K562 (cell line): ENCODE data around the gene SZT2. TPM values are rescaled to one million over a fixed set of nuclear protein-coding genes. Genes with fewer than 3 reads are reported as not detected.

ENCODE experiments used
- ATAC-seq: fragments of 200-7000 bp; cut with Tn5 transposase; 3 replicates; pipeline ENCODE4 v1.9.1; 2020; ENCODE audit warnings: moderate library complexity
- BruUV-seq: library from RNA; stranded (reverse); fragments of 400-500 nt; replicated peaks from 2 replicates; lab custom pipeline; 2021; lab: Mats Ljungman, UMichigan
- CTCF ChIA-PET: fragments of 300-600 bp; formaldehyde crosslinking; extraction: SDS; loops from one replicate; lab custom pipeline; 2021; ENCODE audit warnings: low intra/inter-chr PET ratio; lab: Yijun Ruan, JAX
- POLR2A ChIA-PET: fragments of 300-600, 350-650 bp; sonication (Branson Sonifier 250); formaldehyde crosslinking; extraction: SDS; loops from one replicate; lab custom pipeline; 2021; ENCODE audit warnings: antibody characterized with exemption, inconsistent platforms; lab: Yijun Ruan, JAX
- DNase-seq, 4 experiments: peaks; one replicate each; pipeline versions ENCODE4 v3.0.0 to v3.0.0-alpha.2; 2011 to 2018; ENCODE audit warnings: low spot score in 3 of 4, mixed read lengths in 3 of 4; ENCODE audit errors: extremely low read depth in 1 of 4
- FAIRE-seq: peaks from 2 replicates; lab custom pipeline; 2011; peaks lifted over from hg19 to GRCh38; lab: Jason Lieb, UNC
- H2AFZ ChIP-seq: 2 replicates; pipeline ENCODE4 v1.6.0; 2011; ENCODE audit warnings: low read depth, low read length, control low read depth, inconsistent platforms
- H3K27ac ChIP-seq: fragments of 200-600 bp; 3 replicates; pipeline ENCODE4 v1.8.0; 2011; ENCODE audit warnings: low read depth, mild to moderate bottlenecking, control low read depth, inconsistent platforms, low read length, moderate library complexity, mixed read lengths; ENCODE audit errors: extremely low read depth
- H3K27me3 ChIP-seq, 2 experiments: fragments of 300-600 bp in 1 of 2; 2 replicates in 1 of 2; 3 replicates in 1 of 2; pipeline versions ENCODE4 v1.6.0 to v1.8.0; 2011; ENCODE audit warnings: inconsistent platforms in 2 of 2, low read length in 2 of 2, mild to moderate bottlenecking in 1 of 2, mixed read lengths in 1 of 2, moderate library complexity in 1 of 2; ENCODE audit not compliant: control insufficient read depth in 2 of 2, insufficient read depth in 2 of 2
- H3K36me3 ChIP-seq: fragments of 300-600 bp; 3 replicates; pipeline ENCODE4 v1.8.0; 2011; ENCODE audit warnings: mild to moderate bottlenecking, low read length, inconsistent platforms; ENCODE audit not compliant: control insufficient read depth, insufficient read depth
- H3K4me1 ChIP-seq, 2 experiments: fragments of 200-600 bp in 1 of 2; replicated peaks in 1 of 2; 2 replicates in 1 of 2; 3 replicates in 1 of 2; pipeline versions ENCODE4 v1.5.1 to v1.8.0; 2011; ENCODE audit warnings: inconsistent platforms in 2 of 2, low read length in 2 of 2, mild to moderate bottlenecking in 1 of 2, mixed read lengths in 1 of 2, moderate library complexity in 1 of 2; ENCODE audit not compliant: control insufficient read depth in 2 of 2, insufficient read depth in 2 of 2
- H3K4me2 ChIP-seq: 2 replicates; pipeline ENCODE4 v1.6.1; 2011; ENCODE audit warnings: low read length, control low read depth, inconsistent platforms, mixed read lengths; ENCODE audit not compliant: insufficient read depth
- H3K4me3 ChIP-seq: fragments of 200-600 bp; sonication (generic), shearing (Covaris generic); 2 replicates; pipeline ENCODE4 v1.5.1; 2016; ENCODE audit warnings: control low read depth, inconsistent platforms
- H3K79me2 ChIP-seq: fragments of 200-600 bp; 3 replicates; pipeline ENCODE4 v1.8.0; 2011; ENCODE audit warnings: low read length, inconsistent platforms; ENCODE audit not compliant: control insufficient read depth, insufficient read depth
- H3K9ac ChIP-seq, 2 experiments: 2 replicates each; pipeline versions ENCODE4 v1.6.0 to v1.6.1; 2011; ENCODE audit warnings: low read depth in 2 of 2, low read length in 2 of 2, control low read depth in 1 of 2, inconsistent platforms in 1 of 2, mild to moderate bottlenecking in 1 of 2, mixed read lengths in 1 of 2; ENCODE audit not compliant: insufficient read depth in 1 of 2
- H3K9me1 ChIP-seq: one replicate; pipeline ENCODE4 v1.6.0; 2011; ENCODE audit warnings: inconsistent platforms, mild to moderate bottlenecking, low read length, moderate library complexity; ENCODE audit not compliant: control insufficient read depth, insufficient read depth
- H3K9me3 ChIP-seq: replicated peaks from 2 replicates; pipeline ENCODE4 v1.5.1; 2011; ENCODE audit warnings: low read depth, low read length, inconsistent platforms; ENCODE audit not compliant: control insufficient read depth, insufficient read depth
- H4K20me1 ChIP-seq: replicated peaks from 2 replicates; pipeline ENCODE4 v1.6.1; 2011; ENCODE audit warnings: low read length, inconsistent platforms, mixed read lengths; ENCODE audit not compliant: control insufficient read depth, insufficient read depth
- BRF1 ChIP-seq: IDR thresholded peaks from 3 replicates; pipeline ENCODE4 v1.6.1; 2011; ENCODE audit warnings: borderline replicate concordance, mild to moderate bottlenecking; ENCODE audit not compliant: insufficient read length; ENCODE audit errors: extremely low read depth
- CC2D1A ChIP-seq: fragments of 450-650 bp; IDR thresholded peaks from 2 replicates; pipeline ENCODE4 v1.6.1; 2017; ENCODE audit warnings: mild to moderate bottlenecking
- DNMT1 ChIP-seq: fragments of 450-650 bp; IDR thresholded peaks from 2 replicates; pipeline ENCODE4 v1.6.1; 2016; ENCODE audit warnings: antibody characterized with exemption, mild to moderate bottlenecking
- E2F3 ChIP-seq: fragments of 250-450 bp; sonication (Bioruptor Pico); IDR thresholded peaks from 2 replicates; pipeline ENCODE4 v1.4.0; 2020; ENCODE audit warnings: mild to moderate bottlenecking
- FOSL1 ChIP-seq: fragments of 200-800 bp; sonication (Bioruptor generic); conservative IDR thresholded peaks from 2 replicates; pipeline ENCODE4 v1.6.1; 2016; ENCODE audit warnings: missing genetic modification characterization, missing compliant biosample characterization
- FOXJ3 ChIP-seq: sonication (generic); formaldehyde crosslinking; IDR thresholded peaks from 2 replicates; pipeline ENCODE4 v1.4.0; 2020; ENCODE audit warnings: mild to moderate bottlenecking, missing genetic modification reagents
- GTF2F1 ChIP-seq: IDR thresholded peaks from 2 replicates; pipeline ENCODE4 v1.6.1; 2011; ENCODE audit warnings: low read depth, low read length, improper control_type of control experiment
- HDAC2 ChIP-seq: fragments of 450-650 bp; IDR thresholded peaks from 2 replicates; pipeline ENCODE4 v1.6.1; 2016; ENCODE audit warnings: mild to moderate bottlenecking
- MAZ ChIP-seq, 2 experiments: fragments of 450-650 bp in 1 of 2; sonication (generic) in 1 of 2; formaldehyde crosslinking; IDR thresholded peaks in 1 of 2; conservative IDR thresholded peaks in 1 of 2; 2 replicates each; pipeline versions ENCODE4 v1.4.0 to v1.5.0; 2020; ENCODE audit warnings: mild to moderate bottlenecking in 1 of 2, missing genetic modification reagents in 1 of 2
- MCM3 ChIP-seq: fragments of 450-650 bp; IDR thresholded peaks from 2 replicates; pipeline ENCODE4 v1.6.1; 2016
- PRMT5 ChIP-seq: sonication (generic); formaldehyde crosslinking; IDR thresholded peaks from 2 replicates; pipeline ENCODE4 v1.5.0; 2020; ENCODE audit warnings: missing genetic modification reagents
- RFX1 ChIP-seq: fragments of 450-650 bp; IDR thresholded peaks from 2 replicates; pipeline ENCODE4 v1.6.1; 2016; ENCODE audit warnings: mild to moderate bottlenecking, moderate library complexity
- SMARCA4 ChIP-seq: fragments of 450-650 bp; IDR thresholded peaks from 2 replicates; pipeline ENCODE4 v1.6.1; 2016
- SNRNP70 ChIP-seq: fragments of 200-400 bp; formaldehyde crosslinking; optimal IDR thresholded peaks from 2 replicates; pipeline ENCODE3; 2017; ENCODE audit warnings: low read depth, low read length
- TRIM24 ChIP-seq, 2 experiments: fragments of 450-650 bp; IDR thresholded peaks; 2 replicates each; pipeline ENCODE4 v1.6.1; 2016
- ZFP1 ChIP-seq: fragments of 450-650 bp; formaldehyde crosslinking; IDR thresholded peaks from 2 replicates; pipeline ENCODE4 v1.4.0; 2020; ENCODE audit warnings: mild to moderate bottlenecking, mixed read lengths
- ZNF263 ChIP-seq: sonication (generic); formaldehyde crosslinking; IDR thresholded peaks from 2 replicates; pipeline ENCODE4 v1.8.0; 2022; ENCODE audit warnings: mild to moderate bottlenecking, missing genetic modification reagents, borderline replicate concordance
- ZNF316 ChIP-seq: fragments of 450-650 bp; IDR thresholded peaks from 2 replicates; pipeline ENCODE4 v1.6.1; 2016
- ZNF766 ChIP-seq: fragments of 200-800 bp; sonication (Bioruptor generic); conservative IDR thresholded peaks from 2 replicates; pipeline ENCODE4 v1.6.1; 2016; ENCODE audit warnings: missing genetic modification characterization, missing compliant biosample characterization
- WGBS: fragments of 100-300 bp; shearing (Covaris generic); methylation state at CpG from one replicate; pipeline ENCODE4 v1.1.6; 2016; ENCODE audit warnings: low coverage, mixed read lengths; ENCODE audit not compliant: insufficient coverage; ENCODE audit errors: missing lambda C conversion rate; 5-methylcytosine and 5-hydroxymethylcytosine counted together
- in situ Hi-C: fragments of 300-500 bp; cut with MboI; formaldehyde crosslinking; loops from 4 replicates; pipeline ENCODE4 v1.15.0; 2018; ENCODE audit warnings: inconsistent platforms, mixed read lengths
- intact Hi-C: fragments of 100-400 bp; cut with micrococcal nuclease; formaldehyde crosslinking; loops from 2 replicates; pipeline ENCODE4 v1.14.2; 2022
- polyA plus RNA-seq, 8 experiments: library from polyadenylated mRNA; depleted of rRNA in 4 of 8; stranded (reverse) in 5 of 8; unstranded in 3 of 8; fragments of >200 nt; fragmentation: Nextera tagmentation in 2 of 8; fragmentation: Illumina TruSeq in 1 of 8; extraction: Ambion mirVana in 2 of 8; extraction: Trizol in 1 of 8; gene quantifications; 2 replicates each; pipeline versions ENCODE4 v1.2.1 to v1.2.3, GENCODE V29; 2011 to 2014; ENCODE audit warnings: inconsistent platforms in 1 of 8, missing spikeins in 1 of 8
- total RNA-seq, 7 experiments: library from RNA; depleted of rRNA in 6 of 7; stranded (reverse); fragments of >200 nt in 6 of 7; fragmentation: Illumina TruSeq in 2 of 7; extraction: Trizol in 2 of 7; gene quantifications; 2 replicates each; pipeline versions ENCODE4 v1.2.1 to v1.2.3, GENCODE V29; 2011 to 2021; ENCODE audit warnings: low replicate concordance in 1 of 7
- TF ChIP-seq, protein P1 (sequence below): sonication (generic); formaldehyde crosslinking; IDR thresholded peaks from 2 replicates; pipeline ENCODE4 v1.8.1; 2023; ENCODE audit warnings: mild to moderate bottlenecking, missing genetic modification reagents
- TF ChIP-seq, protein P2 (sequence below): fragments of 450-650 bp; formaldehyde crosslinking; IDR thresholded peaks from 2 replicates; pipeline ENCODE4 v1.4.0; 2020; ENCODE audit warnings: mild to moderate bottlenecking, moderate library complexity

The SZT2 gene
- total and polyA plus RNA-seq, 9 of the 15 experiments (the other 6 are each of a cell fraction or from before 2014, with no cell fraction given): 0.88 to 31.0 (median 12.8) TPM

DNA sequence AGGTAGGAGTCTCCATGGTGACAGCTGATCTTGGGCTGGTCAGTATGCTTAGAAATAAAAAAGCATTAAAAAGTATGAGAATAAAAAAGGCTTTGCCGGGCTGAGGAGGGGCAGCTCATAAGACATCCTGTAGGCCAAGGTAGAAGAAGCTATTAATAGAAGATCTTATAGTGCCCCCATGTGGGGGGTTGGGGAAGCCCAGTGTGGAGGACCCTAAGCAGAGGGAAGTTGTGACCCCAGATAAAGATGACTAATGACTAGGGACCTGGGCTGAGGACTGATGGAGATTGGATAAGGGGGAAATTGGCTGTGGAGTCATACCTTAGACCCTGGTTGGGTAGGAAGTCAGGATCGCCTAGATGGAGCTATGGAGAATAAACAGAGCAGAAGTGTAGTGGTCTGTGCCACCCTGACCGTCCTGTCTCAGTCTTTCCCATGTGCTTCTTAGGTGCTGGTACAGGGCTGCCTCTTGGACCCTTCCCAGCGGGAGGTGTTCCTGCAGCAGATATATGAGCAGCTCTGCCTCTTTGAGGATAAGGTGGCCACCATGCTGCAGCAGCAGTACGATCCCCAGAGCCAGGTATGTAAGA lies 25.0 kb downstream of the SZT2 start (continued):
- TF ChIP-seq RFX1 (peak; percentile 28), SNRNP70 (no peak), HDAC2 (peak; percentile 56; the same call in 1 of the 2 replicates), DNMT1 (no peak), CC2D1A (peak; percentile 85), TRIM24 (IDR thresholded peaks at IDR 0.05) (no peak), SMARCA4 (0 out of 2 replicates have a peak, but pooled peaks have one; percentile 27), MCM3 (no peak), ZNF263 (CRISPR knock-in tag) (peak; percentile 53; the same call in 1 of the 2 replicates), FOSL1 (peak; percentile 86)
- TF ChIP-seq, protein P1, sequence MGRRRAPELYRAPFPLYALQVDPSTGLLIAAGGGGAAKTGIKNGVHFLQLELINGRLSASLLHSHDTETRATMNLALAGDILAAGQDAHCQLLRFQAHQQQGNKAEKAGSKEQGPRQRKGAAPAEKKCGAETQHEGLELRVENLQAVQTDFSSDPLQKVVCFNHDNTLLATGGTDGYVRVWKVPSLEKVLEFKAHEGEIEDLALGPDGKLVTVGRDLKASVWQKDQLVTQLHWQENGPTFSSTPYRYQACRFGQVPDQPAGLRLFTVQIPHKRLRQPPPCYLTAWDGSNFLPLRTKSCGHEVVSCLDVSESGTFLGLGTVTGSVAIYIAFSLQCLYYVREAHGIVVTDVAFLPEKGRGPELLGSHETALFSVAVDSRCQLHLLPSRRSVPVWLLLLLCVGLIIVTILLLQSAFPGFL (CRISPR knock-in tag): no peak

DNA sequence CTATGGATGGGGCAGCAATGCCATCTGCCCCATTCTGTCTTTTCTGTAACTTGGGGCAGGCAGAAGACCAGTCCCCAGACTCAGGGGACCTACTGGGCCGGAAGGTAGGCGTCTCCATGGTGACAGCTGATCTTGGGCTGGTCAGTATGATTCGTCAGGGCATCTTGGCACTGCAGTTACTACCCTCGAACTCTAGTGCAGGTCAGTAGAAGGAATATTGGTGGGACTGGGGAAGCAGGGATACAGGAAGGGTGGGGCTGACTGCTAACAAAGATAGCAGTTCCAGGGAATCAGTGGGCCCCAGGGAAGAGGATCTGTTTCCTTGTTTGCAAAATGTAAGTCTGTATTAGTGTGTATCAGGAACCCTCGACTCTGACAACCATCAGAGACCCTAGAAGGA lies 26.2 kb downstream of the SZT2 start:
- Histone ChIP-seq H3K27ac (no peak overlapping the region), H3K9ac (peak overlapping the region in 1 of 2 experiments; percentile 22; a peak in 1 of 4 replicates), H3K36me3 (peaks cover 34% of the 10 kb centered on the region; the same call in 2 of the 3 replicates), H3K4me3 (no peak overlapping the region), H3K9me3 (no peaks in the 10 kb centered on the region), H3K9me1 (no peaks in the 10 kb centered on the region), H3K4me2 (no peak overlapping the region), H3K27me3 (no peaks in the 10 kb centered on the region), H3K4me1 (no peaks in the 10 kb centered on the region; a peak in 1 of 5 replicates), H2AFZ (no peak overlapping the region), H4K20me1 (no peaks in the 10 kb centered on the region; the same call in 1 of the 2 replicates), H3K79me2 (no peaks in the 10 kb centered on the region)
- TF ChIP-seq FOXJ3 (no peak), MAZ (CRISPR knock-in tag; conservative IDR thresholded peaks at IDR 0.05 in 1 of 2, IDR thresholded peaks at IDR 0.05 in 1 of 2) (no peak), ZNF766 (CRISPR knock-in tag) (no peak), BRF1 (no peak), ZNF316 (no peak), ZFP1 (CRISPR knock-in tag) (no peak), GTF2F1 (no peak), E2F3 (CRISPR knock-in tag) (no peak), PRMT5 (CRISPR knock-in tag) (no peak)
- TF ChIP-seq, protein P2, sequence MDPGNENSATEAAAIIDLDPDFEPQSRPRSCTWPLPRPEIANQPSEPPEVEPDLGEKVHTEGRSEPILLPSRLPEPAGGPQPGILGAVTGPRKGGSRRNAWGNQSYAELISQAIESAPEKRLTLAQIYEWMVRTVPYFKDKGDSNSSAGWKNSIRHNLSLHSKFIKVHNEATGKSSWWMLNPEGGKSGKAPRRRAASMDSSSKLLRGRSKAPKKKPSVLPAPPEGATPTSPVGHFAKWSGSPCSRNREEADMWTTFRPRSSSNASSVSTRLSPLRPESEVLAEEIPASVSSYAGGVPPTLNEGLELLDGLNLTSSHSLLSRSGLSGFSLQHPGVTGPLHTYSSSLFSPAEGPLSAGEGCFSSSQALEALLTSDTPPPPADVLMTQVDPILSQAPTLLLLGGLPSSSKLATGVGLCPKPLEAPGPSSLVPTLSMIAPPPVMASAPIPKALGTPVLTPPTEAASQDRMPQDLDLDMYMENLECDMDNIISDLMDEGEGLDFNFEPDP (CRISPR knock-in tag): no peak
- no peak for FAIRE-seq
- no peak for DNase-seq
- intact Hi-C loops: no loop called here
- in situ Hi-C loops: loop anchor here (10.0 kb wide), 1 partner anchor 511 kb away; no protein-coding TSS in a partner anchor
- ATAC-seq: no peak
- CTCF ChIA-PET: interaction anchor here (4.4 kb wide), 1 partner anchor 187 kb away, joined by 63 read pairs; no protein-coding TSS in a partner anchor
- WGBS: 60% methylated on average over 5 of the region's 5 CpGs
- POLR2A ChIA-PET: interaction anchor here (0.6 kb wide), 2 partner anchors 25 to 454 kb away, joined by 3 read pairs; no protein-coding TSS in a partner anchor
- BruUV-seq: no TSS peak
